Measurements from ENCODE around the gene TMEM163.

TMEM163 gene

DNA sequence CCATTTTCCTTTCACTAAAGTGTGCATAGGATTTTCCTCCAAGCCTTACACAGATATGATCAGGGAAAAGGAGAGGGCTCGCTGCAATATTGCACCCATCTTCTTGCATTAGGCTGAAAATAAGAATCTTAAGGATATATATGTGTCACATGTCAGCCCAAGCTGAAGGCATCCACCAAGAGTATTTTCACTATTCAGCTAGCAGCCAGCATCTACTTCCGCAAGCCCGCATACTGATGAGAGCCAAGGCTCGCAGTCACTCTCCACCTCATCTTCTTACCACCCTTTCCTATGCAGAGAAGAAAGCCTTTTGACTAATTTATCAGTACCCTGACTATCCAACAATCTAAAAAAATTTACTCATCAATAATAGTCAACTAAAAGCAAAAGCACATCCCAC is 6.1 kb downstream of the TMEM163 start:
- CTCF ChIA-PET, result interaction anchor here (0.6 kb wide), 2 partner anchors 156 to 302 kb away, joined by 3 to 6 read pairs; no protein-coding TSS in a partner anchor
- H3K27ac ChIP-seq, result no peak overlapping the region
- no peak for DNase-seq (ENCODE audit: low spot score)
- TF ChIP-seq, protein P1, sequence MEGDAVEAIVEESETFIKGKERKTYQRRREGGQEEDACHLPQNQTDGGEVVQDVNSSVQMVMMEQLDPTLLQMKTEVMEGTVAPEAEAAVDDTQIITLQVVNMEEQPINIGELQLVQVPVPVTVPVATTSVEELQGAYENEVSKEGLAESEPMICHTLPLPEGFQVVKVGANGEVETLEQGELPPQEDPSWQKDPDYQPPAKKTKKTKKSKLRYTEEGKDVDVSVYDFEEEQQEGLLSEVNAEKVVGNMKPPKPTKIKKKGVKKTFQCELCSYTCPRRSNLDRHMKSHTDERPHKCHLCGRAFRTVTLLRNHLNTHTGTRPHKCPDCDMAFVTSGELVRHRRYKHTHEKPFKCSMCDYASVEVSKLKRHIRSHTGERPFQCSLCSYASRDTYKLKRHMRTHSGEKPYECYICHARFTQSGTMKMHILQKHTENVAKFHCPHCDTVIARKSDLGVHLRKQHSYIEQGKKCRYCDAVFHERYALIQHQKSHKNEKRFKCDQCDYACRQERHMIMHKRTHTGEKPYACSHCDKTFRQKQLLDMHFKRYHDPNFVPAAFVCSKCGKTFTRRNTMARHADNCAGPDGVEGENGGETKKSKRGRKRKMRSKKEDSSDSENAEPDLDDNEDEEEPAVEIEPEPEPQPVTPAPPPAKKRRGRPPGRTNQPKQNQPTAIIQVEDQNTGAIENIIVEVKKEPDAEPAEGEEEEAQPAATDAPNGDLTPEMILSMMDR (conservative IDR thresholded peaks at IDR 0.05; ENCODE audit: low read depth), result no peak
- POLR2A ChIA-PET (ENCODE audit: low non-redundant PET), result interaction anchor here (0.6 kb wide), 1 partner anchor 7 kb away, joined by 3 read pairs; no protein-coding TSS in a partner anchor

DNA sequence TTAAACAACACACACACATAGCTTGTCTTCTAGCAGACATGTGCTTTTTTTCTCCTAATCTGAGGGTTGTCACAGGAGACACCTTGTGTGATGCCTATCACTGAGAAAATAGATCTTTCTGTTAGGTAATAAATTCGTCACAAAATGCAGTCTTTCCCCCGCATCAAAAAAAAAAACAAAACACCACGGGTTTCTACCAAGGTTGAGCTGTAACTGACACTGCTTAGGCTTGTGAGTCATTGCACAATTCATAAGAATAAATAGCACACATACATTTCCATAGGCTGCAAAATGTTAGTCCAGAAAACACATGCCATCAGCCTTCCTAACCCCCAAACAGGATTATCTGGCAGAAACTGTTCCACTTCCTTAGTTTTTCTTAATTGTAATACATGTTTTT is 6.5 kb downstream of the TMEM163 start:
- TF ChIP-seq, protein P1 (conservative IDR thresholded peaks at IDR 0.05; ENCODE audit: low read depth), result no peak
- ChIA-PET POLR2A (ENCODE audit: low non-redundant PET) (interaction anchor here (0.6 kb wide), 1 partner anchor 8 kb away, joined by 3 read pairs; no protein-coding TSS in a partner anchor), CTCF (interaction anchor here (0.6 kb wide), 2 partner anchors 155 to 301 kb away, joined by 3 to 6 read pairs; no protein-coding TSS in a partner anchor)
- no peak overlapping the region for H3K27ac ChIP-seq
- DNase-seq (ENCODE audit: low spot score), result no peak

DNA sequence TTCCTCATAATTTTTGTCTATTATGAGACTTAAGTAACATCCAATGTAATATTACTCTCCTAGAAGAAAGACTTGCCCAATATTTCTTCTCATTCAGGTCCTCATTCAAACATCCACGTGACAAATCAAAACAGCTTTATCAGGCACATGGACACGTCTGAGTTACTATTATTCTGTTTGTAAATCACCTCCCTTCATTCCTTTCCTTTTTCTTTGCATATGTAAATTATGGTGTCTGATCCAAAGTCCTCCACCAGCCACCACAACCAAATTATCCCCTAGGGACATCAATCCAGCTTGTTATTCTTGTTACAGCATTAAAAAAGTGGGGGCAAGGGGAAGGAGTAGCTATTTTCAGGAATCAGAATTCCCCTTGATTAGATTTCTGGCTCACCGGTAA is 7.1 kb downstream of the TMEM163 start:
- H3K27ac ChIP-seq, result no peak overlapping the region
- TF ChIP-seq, protein P1 (conservative IDR thresholded peaks at IDR 0.05; ENCODE audit: low read depth), result no peak
- DNase-seq (ENCODE audit: low spot score), result no peak
- CTCF ChIA-PET, result no interaction called here
- POLR2A ChIA-PET (ENCODE audit: low non-redundant PET), result no interaction called here

DNA sequence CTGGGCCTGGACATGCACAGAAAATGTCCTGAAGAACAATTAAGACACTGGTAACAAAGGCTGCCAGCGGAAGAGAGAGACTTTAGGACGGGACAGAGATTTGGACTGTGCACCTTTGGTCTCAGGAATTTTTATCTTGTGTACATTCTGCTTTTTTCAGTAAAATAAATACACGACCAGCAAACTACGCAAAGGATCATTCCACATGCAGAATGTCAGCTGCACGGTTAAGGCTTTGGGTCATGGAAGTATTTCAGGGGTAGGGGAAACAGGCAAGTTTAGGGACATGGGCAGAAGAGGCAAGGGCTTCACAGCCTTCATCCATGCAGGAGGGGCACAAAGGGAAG is 11.5 kb downstream of the TMEM163 start:
- no peak overlapping the region for H3K27ac ChIP-seq
- ChIA-PET POLR2A (ENCODE audit: low non-redundant PET) (no interaction called here), CTCF (no interaction called here)
- TF ChIP-seq, protein P1 (conservative IDR thresholded peaks at IDR 0.05; ENCODE audit: low read depth), result no peak
- no peak for DNase-seq (ENCODE audit: low spot score)

DNA sequence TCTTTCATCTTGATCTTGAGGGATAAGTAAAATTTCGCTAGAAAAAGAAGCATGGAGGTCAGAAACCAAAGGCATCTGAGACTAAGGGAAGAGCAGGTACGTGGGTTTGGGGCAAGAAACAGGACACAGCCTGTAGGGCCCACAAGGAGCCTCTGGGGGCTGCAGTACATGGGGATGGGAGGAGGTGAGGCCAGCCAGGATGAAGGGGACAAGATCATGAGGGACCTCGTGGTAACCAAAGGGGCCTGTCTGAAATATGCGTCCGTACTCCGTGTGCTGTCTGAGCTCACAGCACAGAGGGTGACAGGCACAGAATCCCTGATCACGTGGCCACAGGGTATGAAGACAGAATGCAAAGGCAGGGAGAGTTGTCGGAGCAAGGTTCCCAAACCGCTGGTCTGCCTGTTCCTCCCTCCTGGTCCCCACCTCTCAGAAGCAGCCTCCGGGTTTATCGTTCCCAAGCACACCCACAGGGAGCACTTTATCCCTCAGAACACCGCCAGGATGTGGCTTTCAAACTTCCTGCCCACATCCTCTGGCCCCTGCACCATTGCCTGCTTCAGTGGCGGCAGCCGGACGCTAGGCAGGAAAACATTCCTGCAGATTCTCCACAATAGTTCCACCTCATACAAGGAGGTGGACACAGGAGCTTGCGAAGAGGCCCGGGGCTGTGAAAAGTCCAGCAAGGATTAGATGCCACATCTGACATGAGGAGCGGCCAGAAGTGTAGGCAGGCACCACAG is 12.0 kb downstream of the TMEM163 start:
- ChIA-PET POLR2A (ENCODE audit: low non-redundant PET) (no interaction called here), CTCF (no interaction called here)
- no peak for DNase-seq (ENCODE audit: low spot score)
- TF ChIP-seq, protein P1 (conservative IDR thresholded peaks at IDR 0.05; ENCODE audit: low read depth), result no peak
- no peak overlapping the region for H3K27ac ChIP-seq

DNA sequence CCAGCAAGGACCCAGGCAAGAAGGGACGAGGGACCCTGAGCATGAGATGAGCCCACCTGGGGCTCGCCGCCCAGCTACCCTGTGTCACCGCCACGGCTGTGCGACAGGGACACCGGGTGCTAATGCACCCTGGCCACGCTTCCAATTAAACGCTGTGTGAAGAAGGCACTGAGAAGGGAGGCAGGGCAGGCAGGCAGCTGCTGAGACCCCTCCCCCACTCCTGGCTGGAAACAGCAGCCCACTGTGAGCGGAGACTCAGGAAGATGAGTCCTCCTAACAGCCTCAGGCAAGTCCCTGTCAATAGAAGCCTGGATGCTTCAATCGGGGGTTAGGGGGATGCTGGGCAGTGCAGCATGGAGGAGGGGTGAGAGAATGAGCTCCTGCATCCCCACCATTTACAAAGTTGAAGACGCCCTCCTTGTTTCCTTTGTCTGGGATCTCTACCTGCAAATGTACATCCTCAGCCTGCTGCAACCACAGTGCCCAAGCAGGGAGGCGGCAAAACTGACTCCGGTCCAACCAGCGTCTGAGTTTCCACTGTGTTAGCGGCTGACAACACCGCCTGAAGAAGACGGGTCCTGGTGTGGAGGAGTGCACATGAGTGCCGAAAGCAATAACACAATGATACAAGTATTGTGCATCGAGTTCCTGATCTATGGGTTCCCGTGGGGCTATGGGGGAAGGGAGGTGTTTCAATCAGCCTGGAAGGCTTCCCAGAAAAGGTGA is 12.8 kb downstream of the TMEM163 start:
- no peak for DNase-seq (ENCODE audit: low spot score)
- H3K27ac ChIP-seq, result no peak overlapping the region
- ChIA-PET POLR2A (ENCODE audit: low non-redundant PET) (no interaction called here), CTCF (no interaction called here)
- TF ChIP-seq, protein P1 (conservative IDR thresholded peaks at IDR 0.05; ENCODE audit: low read depth), result no peak

All from RWPE1 (cell line).